ENCODE measurements around the gene DENND1C. TPM values are rescaled to one million over a fixed set of nuclear protein-coding genes. Genes with fewer than 3 reads are reported as not detected.
A peak's percentile ranks its signal among the peaks of the same experiment; 100 is the strongest.

Gene DENND1C
- total and polyA plus RNA-seq, 2 of the 8 experiments (the other 6 are each of a cell fraction or from before 2014, with no cell fraction given) = 3.6 to 4.0 TPM

GRCh38 chr19:6475321-6476108 is 6.1 kb downstream of the DENND1C start (continued):
- peak; percentile 69 for TF ChIP-seq E2F6 (IDR thresholded peaks at IDR 0.05)
- peak in 1 of 2 experiments; percentile 18; a peak in 1 of 3 replicates for TF ChIP-seq POLR2A (IDR thresholded peaks at IDR 0.05; ENCODE audit: control extremely low read depth in 1 of 2, low read depth in 2 of 2, low read length in 2 of 2)
